PC-3 (cell line): ENCODE data around the gene ZMPSTE24. TPM values are rescaled to one million over a fixed set of nuclear protein-coding genes. Genes with fewer than 3 reads are reported as not detected.
A peak's percentile ranks its signal among the peaks of the same experiment; 100 is the strongest.

ENCODE experiments used
- ATAC-seq: fragments of 200-7000 bp; cut with Tn5 transposase; 2 replicates; pipeline ENCODE4 v1.9.1; 2020; ENCODE audit warnings: mild to moderate bottlenecking, moderate library complexity
- BruUV-seq: library from RNA; stranded (reverse); fragments of 400-500 nt; replicated peaks from 2 replicates; lab custom pipeline; 2021; lab: Mats Ljungman, UMichigan
- CTCF ChIA-PET: fragments of 300-600 bp; sonication (Branson Sonifier 250); formaldehyde crosslinking; loops from one replicate; lab custom pipeline; 2022; ENCODE audit warnings: antibody characterized with exemption; lab: Charles Lee
- POLR2A ChIA-PET: fragments of 300-600 bp; sonication (Branson Sonifier 250); formaldehyde crosslinking; loops from one replicate; lab custom pipeline; 2022; ENCODE audit warnings: antibody characterized with exemption; ENCODE audit not compliant: unreplicated experiment; lab: Charles Lee
- DNase-seq: peaks from one replicate; pipeline ENCODE4 v3.0.0-alpha.2; 2015
- H2AFZ ChIP-seq: fragments of 300-600 bp; sonication (generic); 2 replicates; pipeline ENCODE4 v1.6.0; 2016; ENCODE audit warnings: antibody characterized with exemption, low read length
- H3F3A ChIP-seq: fragments of 300-600 bp; sonication (generic); one replicate; pipeline ENCODE4 v1.6.0; 2017; ENCODE audit warnings: antibody characterized with exemption, low read length, control low read depth, mild to moderate bottlenecking; ENCODE audit not compliant: unreplicated experiment
- H3K27ac ChIP-seq: fragments of 300-600 bp; sonication (generic); 2 replicates; pipeline ENCODE4 v1.5.1; 2016; ENCODE audit warnings: mild to moderate bottlenecking, low read length
- H3K27me3 ChIP-seq: fragments of 300-600 bp; sonication (generic); 2 replicates; pipeline ENCODE4 v1.6.1; 2016; ENCODE audit warnings: low read length, mixed read lengths
- H3K36me3 ChIP-seq: fragments of 300-600 bp; sonication (generic); 2 replicates; pipeline ENCODE4 v1.6.1; 2016; ENCODE audit warnings: low read depth, mixed run types, low read length, mixed read lengths
- H3K4me1 ChIP-seq: fragments of 300-600 bp; sonication (generic); 2 replicates; pipeline ENCODE4 v1.5.1; 2016; ENCODE audit warnings: low read length; ENCODE audit not compliant: insufficient read depth
- H3K4me2 ChIP-seq: fragments of 300-600 bp; sonication (generic); 2 replicates; pipeline ENCODE4 v1.6.0; 2016; ENCODE audit warnings: low read length
- H3K4me3 ChIP-seq: fragments of 300-600 bp; sonication (generic); 2 replicates; pipeline ENCODE4 v1.5.1; 2016; ENCODE audit warnings: mild to moderate bottlenecking, low read length, mixed read lengths
- H3K79me2 ChIP-seq: fragments of 300-600 bp; sonication (generic); 2 replicates; pipeline ENCODE4 v1.6.1; 2017; ENCODE audit warnings: low read length, mixed read lengths
- H3K9ac ChIP-seq: fragments of 300-600 bp; sonication (generic); 2 replicates; pipeline ENCODE4 v1.6.0; 2016; ENCODE audit warnings: mild to moderate bottlenecking, low read length
- H3K9me2 ChIP-seq: fragments of 300-600 bp; sonication (generic); replicated peaks from 2 replicates; pipeline ENCODE4 v1.6.1; 2016; ENCODE audit warnings: mixed run types, low read length, mixed read lengths
- H3K9me3 ChIP-seq: fragments of 300-600 bp; sonication (generic); 2 replicates; pipeline ENCODE4 v1.6.1; 2016; ENCODE audit warnings: low read length, mixed read lengths
- H4K20me1 ChIP-seq: fragments of 300-600 bp; sonication (generic); 2 replicates; pipeline ENCODE4 v1.6.1; 2016; ENCODE audit warnings: low read length, mixed read lengths
- CTCF ChIP-seq: fragments of 300-600 bp; sonication (generic); conservative IDR thresholded peaks from 2 replicates; pipeline ENCODE4 v1.5.1; 2017; ENCODE audit warnings: antibody characterized with exemption, low read depth, mild to moderate bottlenecking, low read length
- EZH2 ChIP-seq: fragments of 300-600 bp; sonication (generic); IDR thresholded peaks from one replicate; pipeline ENCODE4 v1.6.1; 2017; ENCODE audit warnings: antibody characterized with exemption, mild to moderate bottlenecking, low read length; ENCODE audit not compliant: unreplicated experiment
- EZH2phosphoT487 ChIP-seq: fragments of 300-600 bp; sonication (generic); IDR thresholded peaks from 2 replicates; pipeline ENCODE4 v1.6.1; 2018; ENCODE audit warnings: mild to moderate bottlenecking, antibody characterized with exemption, low read length, borderline replicate concordance
- intact Hi-C: fragments of 100-400 bp; cut with micrococcal nuclease; formaldehyde crosslinking; loops from 2 replicates; pipeline ENCODE4 v1.9.0; 2023
- total RNA-seq: library from RNA; depleted of rRNA; stranded (reverse); fragments of >200 nt; gene quantifications from 2 replicates; pipeline ENCODE4 v1.2.3, GENCODE V29; 2014

Gene ZMPSTE24
- total RNA-seq, 1 experiment from 2014 or later, result 76.1 TPM

- no peak overlapping the region for H2AFZ ChIP-seq
- BruUV-seq, result no TSS peak
- H4K20me1 ChIP-seq, result no peaks in the 10 kb centered on the region
- DNase-seq, result no peak
- no peaks in the 10 kb centered on the region for H3K9me3 ChIP-seq
- intact Hi-C loops, result no loop called here
- H3K4me3 ChIP-seq, result no peak overlapping the region
- POLR2A ChIA-PET, result no interaction called here
- no peaks in the 10 kb centered on the region for H3K79me2 ChIP-seq
- TF ChIP-seq EZH2phosphoT487 (no peak), CTCF (no peak), EZH2 (no peak)
- no peaks in the 10 kb centered on the region for H3K9me2 ChIP-seq
- peaks cover 52% of the 10 kb centered on the region for H3K36me3 ChIP-seq
- no peak for ATAC-seq
- CTCF ChIA-PET, result no interaction called here
- no peak overlapping the region for H3K9ac ChIP-seq
- H3K27ac ChIP-seq, result no peak overlapping the region
- no peak overlapping the region for H3K4me2 ChIP-seq
- no peaks in the 10 kb centered on the region for H3F3A ChIP-seq
- no peaks in the 10 kb centered on the region for H3K27me3 ChIP-seq
- peaks cover 5% of the 10 kb centered on the region; the same call in 1 of the 2 replicates for H3K4me1 ChIP-seq
Measured at GRCh38 chr1:40274331-40274730, 16.3 kb downstream of the ZMPSTE24 start.

- DNase-seq, result no peak
- peaks cover 39% of the 10 kb centered on the region for H3K36me3 ChIP-seq
- BruUV-seq, result no TSS peak
- H3K27ac ChIP-seq, result no peak overlapping the region
- H3K4me1 ChIP-seq, result no peaks in the 10 kb centered on the region
- no peaks in the 10 kb centered on the region for H3K79me2 ChIP-seq
- ATAC-seq, result no peak
- intact Hi-C loops, result no loop called here
- H3F3A ChIP-seq, result no peaks in the 10 kb centered on the region
- CTCF ChIA-PET, result no interaction called here
- no peak for TF ChIP-seq EZH2
- no peak for TF ChIP-seq EZH2phosphoT487
- H3K4me2 ChIP-seq, result no peak overlapping the region
- no peaks in the 10 kb centered on the region for H3K27me3 ChIP-seq
- POLR2A ChIA-PET, result no interaction called here
- H3K9me3 ChIP-seq, result no peaks in the 10 kb centered on the region
- H3K9ac ChIP-seq, result no peak overlapping the region
- no peaks in the 10 kb centered on the region for H4K20me1 ChIP-seq
- H2AFZ ChIP-seq, result no peak overlapping the region
- no peak overlapping the region for H3K4me3 ChIP-seq
- no peaks in the 10 kb centered on the region for H3K9me2 ChIP-seq
Measured at GRCh38 chr1:40276122-40276521, 18.1 kb downstream of the ZMPSTE24 start.

GRCh38 chr1:40281853-40282252, 23.8 kb downstream of the ZMPSTE24 start:
- BruUV-seq, result no TSS peak
- no peak overlapping the region for H3K27ac ChIP-seq
- H3F3A ChIP-seq, result no peaks in the 10 kb centered on the region
- H3K9me2 ChIP-seq, result no peaks in the 10 kb centered on the region
- no peaks in the 10 kb centered on the region for H3K79me2 ChIP-seq
- no peak overlapping the region for H3K4me2 ChIP-seq
- peaks cover 16% of the 10 kb centered on the region for H3K36me3 ChIP-seq
- H4K20me1 ChIP-seq, result peaks cover 4% of the 10 kb centered on the region; the same call in 1 of the 2 replicates
- no peaks in the 10 kb centered on the region for H3K4me1 ChIP-seq
- ChIA-PET POLR2A (interaction anchor here (0.6 kb wide), 1 partner anchor 24 kb away, joined by 3 read pairs; no protein-coding TSS in a partner anchor), CTCF (interaction anchor here (0.8 to 1.2 kb wide), 2 partner anchors 92 to 129 kb away, joined by 3 read pairs; partner anchors contain the start of gene SMAP2)
- H3K4me3 ChIP-seq, result no peak overlapping the region
- no peaks in the 10 kb centered on the region for H3K9me3 ChIP-seq
- DNase-seq (no peak), ATAC-seq (peak; percentile 87)
- H3K9ac ChIP-seq, result no peak overlapping the region
- TF ChIP-seq EZH2 (no peak), EZH2phosphoT487 (no peak), CTCF (no peak)
- no peaks in the 10 kb centered on the region for H3K27me3 ChIP-seq
- intact Hi-C loops, result no loop called here
- H2AFZ ChIP-seq, result no peak overlapping the region
